Esophagus squamous epithelium (tissue), 4 donors: ENCODE data around the gene SIRPB1.
"Not testable (repeated sequence)": the region's sequence is repeated elsewhere in the genome, so short reads cannot be mapped to it uniquely, and the experiment has no call there.

Experiments used
- CTCF ChIP-seq, 6 experiments: fragments of 450-650 bp in 4 of 6; fragments of 200-600 bp in 2 of 6; sonication (generic) in 2 of 6; IDR thresholded peaks; one replicate each; pipeline ENCODE4 v1.5.1; 2016 to 2019; ENCODE audit warnings: antibody characterized with exemption in 6 of 6, mild to moderate bottlenecking in 4 of 6, moderate library complexity in 4 of 6
- POLR2A ChIP-seq, 4 donors: fragments of 450-650 bp; IDR thresholded peaks; one replicate each; pipeline ENCODE4 v1.6.1; 2017; ENCODE audit warnings: antibody characterized with exemption in 4 of 4, mild to moderate bottlenecking in 4 of 4, moderate library complexity in 3 of 4

- not testable (repeated sequence) for TF ChIP-seq CTCF, POLR2A (IDR thresholded peaks at IDR 0.05)
Observed at GRCh38 chr20:1571583-1571982, 48.2 kb downstream of the SIRPB1 start.
